Measurements from ENCODE around the gene RNF208.

GRCh38 chr9:137233143-137233980 is 11.3 kb upstream of the RNF208 start:
- TF ChIP-seq, protein P1, sequence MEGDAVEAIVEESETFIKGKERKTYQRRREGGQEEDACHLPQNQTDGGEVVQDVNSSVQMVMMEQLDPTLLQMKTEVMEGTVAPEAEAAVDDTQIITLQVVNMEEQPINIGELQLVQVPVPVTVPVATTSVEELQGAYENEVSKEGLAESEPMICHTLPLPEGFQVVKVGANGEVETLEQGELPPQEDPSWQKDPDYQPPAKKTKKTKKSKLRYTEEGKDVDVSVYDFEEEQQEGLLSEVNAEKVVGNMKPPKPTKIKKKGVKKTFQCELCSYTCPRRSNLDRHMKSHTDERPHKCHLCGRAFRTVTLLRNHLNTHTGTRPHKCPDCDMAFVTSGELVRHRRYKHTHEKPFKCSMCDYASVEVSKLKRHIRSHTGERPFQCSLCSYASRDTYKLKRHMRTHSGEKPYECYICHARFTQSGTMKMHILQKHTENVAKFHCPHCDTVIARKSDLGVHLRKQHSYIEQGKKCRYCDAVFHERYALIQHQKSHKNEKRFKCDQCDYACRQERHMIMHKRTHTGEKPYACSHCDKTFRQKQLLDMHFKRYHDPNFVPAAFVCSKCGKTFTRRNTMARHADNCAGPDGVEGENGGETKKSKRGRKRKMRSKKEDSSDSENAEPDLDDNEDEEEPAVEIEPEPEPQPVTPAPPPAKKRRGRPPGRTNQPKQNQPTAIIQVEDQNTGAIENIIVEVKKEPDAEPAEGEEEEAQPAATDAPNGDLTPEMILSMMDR (optimal IDR thresholded peaks at IDR 0.05 in 1 of 3, IDR thresholded peaks at IDR 0.05 in 1 of 3, conservative IDR thresholded peaks at IDR 0.05 in 1 of 3; ENCODE audit: extremely low read depth in 1 of 3, insufficient read depth in 2 of 3, low read length in 3 of 3): peak in 1 of 3 experiments; percentile 17
- no peak for TF ChIP-seq EZH2 (IDR thresholded peaks at IDR 0.05; ENCODE audit: low read length)
